ENCODE data around the gene GNG7. TPM values are rescaled to one million over a fixed set of nuclear protein-coding genes. Genes with fewer than 3 reads are reported as not detected.
A peak's percentile ranks its signal among the peaks of the same experiment; 100 is the strongest.

The GNG7 gene
- total RNA-seq, 2 experiments from 2014 or later, result 0.25 to 0.40 TPM

DNA sequence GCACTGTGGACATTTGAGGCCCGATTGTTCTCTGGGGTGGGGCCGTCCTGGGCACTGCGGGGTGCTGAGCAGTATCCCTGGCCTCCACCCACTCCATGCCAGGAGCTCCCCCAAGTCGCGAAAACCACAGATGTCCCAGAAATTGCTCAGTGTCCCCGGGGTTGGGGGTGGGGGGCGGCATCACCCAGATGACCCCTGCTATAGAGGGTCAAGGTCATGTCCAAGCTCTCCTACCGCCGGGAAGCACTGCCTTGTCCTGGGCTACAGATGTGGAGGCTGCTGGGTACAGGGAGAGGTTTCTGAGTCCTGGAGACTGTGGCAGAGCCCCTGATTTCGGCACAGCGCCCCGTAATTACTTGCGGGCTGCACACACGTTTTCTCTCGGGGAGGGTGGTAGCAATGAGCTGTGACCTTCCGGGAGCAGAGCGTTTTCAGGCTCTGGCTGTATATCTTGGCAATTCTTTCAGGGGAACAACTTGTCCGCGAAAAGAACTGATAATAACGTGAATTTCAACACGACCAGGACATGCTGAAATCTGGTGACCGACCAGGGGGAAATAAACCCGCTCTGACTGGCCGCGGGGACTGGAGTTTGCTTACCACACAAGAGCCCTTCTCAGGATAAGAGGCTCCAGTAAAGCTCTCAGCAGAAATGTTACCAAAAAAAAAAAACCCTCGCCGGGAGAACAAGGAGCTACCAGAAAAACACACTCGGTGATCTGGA lies 68.1 kb downstream of the GNG7 start:
- no peak for DNase-seq
- no peak overlapping the region for H3K4me3 Mint-ChIP-seq
- H3K9me3 Mint-ChIP-seq, result peaks cover 14% of the 10 kb centered on the region
- POLR2A ChIA-PET, result interaction anchor here (0.6 to 3.1 kb wide), 3 partner anchors 13 to 166 kb away, joined by 3 to 16 read pairs (median 3); no protein-coding TSS in a partner anchor
- H3K36me3 Mint-ChIP-seq (ENCODE audit: low read depth), result no peaks in the 10 kb centered on the region
- H3K4me1 Mint-ChIP-seq, result peaks cover 2% of the 10 kb centered on the region
- CTCF ChIA-PET, result interaction anchor here (0.6 to 1.2 kb wide), 2 partner anchors 52 to 397 kb away, joined by 3 to 4 read pairs; no protein-coding TSS in a partner anchor
- H3K27me3 Mint-ChIP-seq, result peaks cover 5% of the 10 kb centered on the region
- H3K27ac Mint-ChIP-seq, result no peak overlapping the region

DNA sequence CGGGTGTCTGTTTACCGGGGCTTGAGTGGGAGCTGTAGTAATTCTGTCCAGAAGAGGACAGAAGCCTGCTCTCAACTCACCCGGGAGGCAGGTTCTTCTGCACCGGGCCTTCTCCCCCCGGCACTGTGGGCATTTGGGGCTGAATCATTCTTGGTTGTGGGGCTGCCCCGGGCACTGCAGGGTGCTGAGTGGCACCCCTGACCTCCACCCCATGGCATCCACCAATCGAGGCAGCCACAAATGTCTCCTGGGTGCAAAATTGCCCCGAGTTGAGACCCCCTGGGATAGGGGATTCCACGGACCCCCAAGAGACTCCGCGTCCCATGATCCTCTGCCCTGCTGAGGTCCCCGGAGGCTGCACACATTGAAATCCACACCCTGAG lies 68.8 kb downstream of the GNG7 start:
- Mint-ChIP-seq H3K4me3 (no peak overlapping the region), H3K4me1 (peaks cover 2% of the 10 kb centered on the region), H3K36me3 (ENCODE audit: low read depth) (no peaks in the 10 kb centered on the region), H3K27ac (no peak overlapping the region), H3K9me3 (peaks cover 19% of the 10 kb centered on the region), H3K27me3 (peaks cover 1% of the 10 kb centered on the region)
- ChIA-PET POLR2A (interaction anchor here (0.6 to 1.6 kb wide), 2 partner anchors 15 to 165 kb away, joined by 3 read pairs; no protein-coding TSS in a partner anchor), CTCF (interaction anchor here (0.6 kb wide), 1 partner anchor 51 kb away, joined by 4 read pairs; no protein-coding TSS in a partner anchor)
- no peak for DNase-seq

DNA sequence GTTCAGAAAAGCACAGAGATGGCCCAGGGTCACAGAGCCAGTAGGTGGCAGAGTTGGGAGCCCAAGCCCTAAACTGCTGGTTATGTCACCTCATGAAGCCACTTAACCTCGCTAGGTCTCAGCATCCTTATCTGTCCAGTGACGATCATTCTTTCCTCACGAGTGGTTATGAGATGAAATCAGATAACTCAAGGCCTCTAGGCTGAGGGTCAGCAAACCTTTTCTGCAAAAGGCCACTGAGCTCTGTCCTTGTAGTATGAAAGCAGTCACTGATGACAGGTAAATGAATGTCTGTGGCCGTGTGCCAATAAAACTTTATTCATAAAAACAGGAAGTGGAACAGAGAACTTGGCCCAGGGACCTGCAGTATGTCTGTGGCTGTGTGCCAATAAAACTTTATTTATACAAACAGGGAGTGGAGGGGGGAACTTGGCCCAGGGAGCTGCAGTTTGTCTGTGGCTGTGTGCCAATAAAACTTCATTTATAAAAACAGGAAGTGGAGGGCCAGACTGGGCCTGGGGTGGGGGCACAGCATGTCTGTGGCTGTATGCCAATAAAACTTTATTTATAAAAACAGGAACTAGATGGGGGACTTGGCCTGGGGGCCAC lies 71.2 kb downstream of the GNG7 start:
- Mint-ChIP-seq H3K27ac (no peak overlapping the region), H3K27me3 (no peaks in the 10 kb centered on the region), H3K36me3 (ENCODE audit: low read depth) (no peaks in the 10 kb centered on the region), H3K4me3 (no peak overlapping the region), H3K9me3 (peaks cover 25% of the 10 kb centered on the region), H3K4me1 (peaks cover 16% of the 10 kb centered on the region)
- no peak for DNase-seq
- POLR2A ChIA-PET, result interaction anchor here (2.0 kb wide), 1 partner anchor 11 kb away, joined by 12 read pairs; no protein-coding TSS in a partner anchor
- CTCF ChIA-PET, result interaction anchor here (0.8 to 1.5 kb wide), 3 partner anchors 9 to 17 kb away, joined by 4 to 6 read pairs (median 4); no protein-coding TSS in a partner anchor

DNA sequence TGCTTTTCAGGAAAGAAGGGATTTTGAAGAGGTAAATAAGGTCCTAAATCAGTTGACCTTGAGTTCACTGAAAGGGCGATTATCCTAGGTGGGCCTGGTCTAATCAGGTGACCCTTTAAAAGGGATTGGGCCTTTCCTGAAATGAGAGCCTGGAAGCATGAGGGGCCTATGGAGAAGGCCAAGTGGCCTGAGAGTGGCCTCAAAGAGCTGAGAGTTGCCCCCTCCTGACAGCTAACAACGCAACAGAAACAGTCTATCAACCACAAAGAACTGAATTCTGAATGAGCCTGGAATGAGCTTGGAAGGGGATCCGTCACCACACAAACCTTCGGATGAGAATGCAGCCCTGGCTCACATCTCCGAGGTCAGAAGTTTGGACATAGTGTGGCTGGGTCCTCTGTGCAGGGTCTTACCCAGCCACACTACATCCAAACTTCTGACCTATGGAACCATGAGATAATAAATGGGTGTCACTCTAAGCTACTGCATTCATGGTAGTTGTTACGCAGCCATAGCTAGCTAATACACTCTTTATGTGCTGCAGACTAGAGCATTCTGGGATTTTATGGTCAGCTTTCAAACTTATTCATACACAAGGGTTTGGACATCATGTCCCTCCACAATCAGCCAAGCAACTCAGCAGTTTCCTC lies 72.0 kb downstream of the GNG7 start:
- CTCF ChIA-PET, result interaction anchor here (1.1 to 1.5 kb wide), 3 partner anchors 10 to 19 kb away, joined by 4 to 6 read pairs (median 4); no protein-coding TSS in a partner anchor
- POLR2A ChIA-PET, result interaction anchor here (0.9 to 2.0 kb wide), 2 partner anchors 10 to 154 kb away, joined by 3 to 12 read pairs; partner anchors contain the start of gene GADD45B
- Mint-ChIP-seq H3K27me3 (no peaks in the 10 kb centered on the region), H3K27ac (no peak overlapping the region), H3K4me1 (peaks cover 16% of the 10 kb centered on the region), H3K4me3 (no peak overlapping the region), H3K36me3 (ENCODE audit: low read depth) (no peaks in the 10 kb centered on the region), H3K9me3 (peaks cover 25% of the 10 kb centered on the region)
- no peak for DNase-seq

DNA sequence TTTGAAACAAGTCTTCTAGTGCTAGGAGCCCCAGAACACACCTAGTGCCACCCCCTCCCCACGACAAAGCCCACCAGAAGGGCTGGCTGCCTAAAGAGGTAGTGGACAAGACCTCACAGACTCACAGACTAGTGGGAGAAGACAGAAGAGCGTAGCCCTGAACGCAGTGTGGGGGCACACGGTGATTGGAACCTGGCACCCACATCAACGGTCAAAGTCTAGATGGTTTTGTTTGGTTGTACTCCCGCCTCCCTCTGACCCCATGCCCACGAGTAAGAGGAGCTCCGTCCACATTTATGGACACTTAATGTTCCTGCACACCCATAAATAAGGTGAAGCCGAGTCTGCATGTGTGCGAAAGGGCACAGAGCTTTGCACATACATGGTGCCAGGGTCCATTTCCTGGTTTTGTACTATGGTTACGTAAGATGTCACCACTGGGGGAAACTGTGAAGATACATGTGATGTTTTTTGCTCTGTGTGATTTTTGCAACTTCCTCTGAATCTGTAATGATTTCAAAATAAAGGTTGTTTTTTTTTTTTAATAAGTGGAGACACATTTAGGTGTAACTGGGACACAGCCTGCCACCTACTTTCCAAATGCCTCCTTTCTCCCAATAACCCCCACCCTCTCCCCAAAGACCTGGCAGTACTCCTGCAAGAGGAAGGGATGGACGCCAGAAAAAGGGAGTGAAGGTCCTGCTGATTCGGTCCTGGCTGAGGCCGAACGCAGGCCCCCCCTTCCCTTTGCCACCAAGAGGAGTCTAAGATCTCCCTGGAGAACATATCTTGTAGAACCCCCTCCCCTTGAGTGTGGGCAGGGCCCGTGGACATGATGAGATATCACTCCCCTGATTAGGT lies 72.8 kb downstream of the GNG7 start:
- CTCF ChIA-PET, result interaction anchor here (0.7 to 2.4 kb wide), 3 partner anchors 8 to 19 kb away, joined by 3 to 13 read pairs (median 4); no protein-coding TSS in a partner anchor
- no peaks in the 10 kb centered on the region for H3K36me3 Mint-ChIP-seq (ENCODE audit: low read depth)
- peaks cover 25% of the 10 kb centered on the region for H3K9me3 Mint-ChIP-seq
- peaks cover 19% of the 10 kb centered on the region for H3K4me1 Mint-ChIP-seq
- H3K27me3 Mint-ChIP-seq, result no peaks in the 10 kb centered on the region
- DNase-seq, result no peak
- H3K27ac Mint-ChIP-seq, result no peak overlapping the region
- POLR2A ChIA-PET, result interaction anchor here (0.9 to 2.0 kb wide), 2 partner anchors 9 to 153 kb away, joined by 3 to 12 read pairs; partner anchors contain the start of gene GADD45B
- H3K4me3 Mint-ChIP-seq, result no peak overlapping the region

DNA sequence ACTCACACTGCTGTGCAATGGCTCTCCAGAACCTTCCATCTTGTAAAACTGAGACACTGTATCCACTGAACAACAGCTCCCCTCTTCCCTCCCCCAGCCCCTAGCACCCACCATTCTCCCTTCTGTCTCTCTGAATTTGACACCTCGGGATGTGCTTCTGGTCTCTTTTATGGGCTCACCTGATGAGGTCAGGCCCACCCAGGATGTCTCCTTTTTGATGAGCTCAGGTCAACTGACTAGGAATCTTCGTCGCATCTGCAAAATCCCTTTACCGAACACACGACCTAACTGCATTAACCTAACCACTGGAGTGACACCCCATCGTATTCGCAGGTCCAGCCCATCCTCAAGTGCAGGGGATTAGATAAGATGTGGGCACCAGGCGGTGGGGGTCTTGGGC lies 73.9 kb downstream of the GNG7 start:
- CTCF ChIA-PET, result interaction anchor here (0.6 to 2.4 kb wide), 7 partner anchors 9 to 472 kb away, joined by 3 to 13 read pairs (median 3); no protein-coding TSS in a partner anchor
- H3K27ac Mint-ChIP-seq, result no peak overlapping the region
- peaks cover 21% of the 10 kb centered on the region for H3K4me1 Mint-ChIP-seq
- H3K36me3 Mint-ChIP-seq (ENCODE audit: low read depth), result no peaks in the 10 kb centered on the region
- H3K27me3 Mint-ChIP-seq, result no peaks in the 10 kb centered on the region
- no peak overlapping the region for H3K4me3 Mint-ChIP-seq
- H3K9me3 Mint-ChIP-seq, result peaks cover 25% of the 10 kb centered on the region
- DNase-seq, result no peak
- POLR2A ChIA-PET, result interaction anchor here (0.6 to 1.5 kb wide), 4 partner anchors 12 to 820 kb away, joined by 3 to 4 read pairs (median 3); no protein-coding TSS in a partner anchor

DNA sequence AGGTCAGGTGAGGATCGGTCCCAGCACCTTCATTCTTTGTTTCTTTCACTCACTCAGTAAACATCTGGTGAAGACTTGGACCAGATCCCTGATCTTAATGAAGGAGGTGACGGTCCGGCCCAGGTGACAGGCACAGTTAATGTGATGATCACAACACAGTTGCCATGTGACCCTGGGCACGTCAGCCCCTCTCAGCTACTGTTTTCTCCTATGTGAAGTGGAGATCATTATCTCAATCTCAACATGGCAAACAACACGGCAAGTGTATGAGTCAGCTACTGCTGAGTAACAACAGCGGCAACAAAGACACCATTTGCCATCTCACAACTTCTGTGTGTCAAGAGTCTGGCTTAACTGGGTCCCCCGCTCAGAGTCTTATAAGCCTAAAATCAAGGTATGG lies 74.6 kb downstream of the GNG7 start:
- ChIA-PET POLR2A (interaction anchor here (0.6 to 1.5 kb wide), 5 partner anchors 11 to 819 kb away, joined by 3 to 7 read pairs (median 3); partner anchors contain the start of gene GADD45B), CTCF (interaction anchor here (0.6 to 2.4 kb wide), 7 partner anchors 9 to 158 kb away, joined by 3 to 13 read pairs (median 4); no protein-coding TSS in a partner anchor)
- Mint-ChIP-seq H3K27me3 (no peaks in the 10 kb centered on the region), H3K9me3 (peaks cover 25% of the 10 kb centered on the region), H3K4me1 (peaks cover 21% of the 10 kb centered on the region), H3K36me3 (ENCODE audit: low read depth) (no peaks in the 10 kb centered on the region), H3K4me3 (no peak overlapping the region), H3K27ac (no peak overlapping the region)
- no peak for DNase-seq

DNA sequence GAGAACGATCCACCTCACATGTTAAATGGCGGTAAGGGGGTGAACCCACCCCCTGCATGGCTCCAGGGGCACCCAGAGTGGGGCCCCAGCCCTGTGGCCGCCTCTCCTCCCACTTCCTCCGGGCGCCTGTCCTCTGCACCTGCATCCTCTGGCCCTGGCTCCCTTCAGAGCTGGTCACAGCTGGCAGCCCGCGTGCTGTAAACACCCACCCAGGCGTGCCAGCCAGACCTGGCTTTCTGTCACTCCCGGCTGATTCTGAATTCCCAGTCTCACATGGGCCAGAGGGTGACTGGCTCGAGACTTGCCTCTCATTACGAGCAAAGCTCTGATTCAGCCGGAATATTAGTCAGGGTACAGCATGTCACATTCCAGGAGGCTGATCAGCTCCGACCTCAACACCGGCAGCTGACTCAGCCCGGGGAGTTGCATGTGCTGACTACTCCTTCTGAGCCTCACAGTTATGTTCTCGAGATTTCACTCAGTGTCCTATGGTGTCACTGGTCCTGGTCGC lies 75.1 kb downstream of the GNG7 start:
- peak; percentile 46 for DNase-seq
- peaks cover 21% of the 10 kb centered on the region for H3K4me1 Mint-ChIP-seq
- ChIA-PET POLR2A (interaction anchor here (1.4 to 1.5 kb wide), 2 partner anchors 13 to 151 kb away, joined by 4 to 7 read pairs; partner anchors contain the start of gene GADD45B), CTCF (interaction anchor here (1.1 to 2.4 kb wide), 4 partner anchors 8 to 154 kb away, joined by 3 to 13 read pairs (median 4); no protein-coding TSS in a partner anchor)
- no peaks in the 10 kb centered on the region for H3K27me3 Mint-ChIP-seq
- no peak overlapping the region for H3K4me3 Mint-ChIP-seq
- H3K9me3 Mint-ChIP-seq, result peaks cover 25% of the 10 kb centered on the region
- peak overlapping the region; percentile 64 for H3K27ac Mint-ChIP-seq
- no peaks in the 10 kb centered on the region for H3K36me3 Mint-ChIP-seq (ENCODE audit: low read depth)

DNA sequence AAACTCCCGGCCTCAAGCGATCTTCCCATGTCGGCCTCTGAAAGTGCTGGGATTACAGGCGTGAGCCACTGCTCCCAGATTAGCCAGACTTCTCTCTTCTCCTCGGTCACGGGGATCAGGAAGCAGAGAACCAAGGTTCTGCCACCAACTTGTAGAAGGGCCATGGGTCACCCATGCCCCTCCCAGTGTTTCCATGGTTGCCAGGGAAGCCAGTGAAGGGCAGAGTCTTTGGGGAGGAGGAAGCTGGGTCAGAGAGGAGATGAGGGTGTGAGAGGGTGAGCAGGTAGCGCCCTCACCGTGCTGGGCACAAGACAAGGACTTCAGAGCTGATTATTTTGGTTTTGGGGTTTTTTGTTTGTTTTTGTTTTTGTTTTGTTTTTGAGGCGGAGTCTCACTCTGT lies 77.1 kb downstream of the GNG7 start:
- Mint-ChIP-seq H3K27me3 (no peaks in the 10 kb centered on the region), H3K4me3 (no peak overlapping the region), H3K9me3 (peaks cover 20% of the 10 kb centered on the region), H3K4me1 (peaks cover 40% of the 10 kb centered on the region), H3K36me3 (ENCODE audit: low read depth) (no peaks in the 10 kb centered on the region), H3K27ac (no peak overlapping the region)
- ChIA-PET POLR2A (interaction anchor here (1.9 kb wide), 1 partner anchor 150 kb away, joined by 6 read pairs; the partner anchor contains the start of gene GADD45B), CTCF (interaction anchor here (2.0 to 2.6 kb wide), 2 partner anchors 11 to 14 kb away, joined by 5 to 10 read pairs; no protein-coding TSS in a partner anchor)
- DNase-seq, result no peak

DNA sequence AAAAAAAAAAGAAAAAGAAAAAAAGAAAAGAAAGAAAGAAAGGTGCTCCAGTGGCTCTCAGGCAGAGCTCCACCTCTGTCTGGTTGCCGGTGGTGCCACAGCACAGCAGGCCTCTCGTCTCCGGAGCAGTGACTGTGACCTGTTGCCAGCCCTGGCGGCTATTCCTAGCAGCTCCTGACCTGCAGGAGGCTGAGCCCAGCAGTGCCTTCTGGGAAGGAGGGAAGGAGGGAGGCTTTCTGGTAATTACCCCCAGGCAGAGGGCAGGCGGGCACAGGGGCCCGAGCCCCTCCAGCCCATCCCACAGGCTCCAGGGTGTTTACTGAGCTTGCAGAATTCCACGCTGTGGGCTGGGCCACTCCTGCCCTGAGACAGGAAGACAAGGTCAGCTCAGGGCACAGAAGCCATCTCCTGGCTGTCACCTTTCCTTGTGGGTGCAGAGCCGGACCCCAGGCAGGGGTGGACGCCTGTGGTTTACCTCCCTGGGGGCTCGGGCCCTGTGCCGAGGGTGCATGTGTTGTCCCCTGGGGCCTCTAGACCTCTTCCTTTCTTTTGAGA lies 77.9 kb downstream of the GNG7 start:
- Mint-ChIP-seq H3K27me3 (no peaks in the 10 kb centered on the region), H3K27ac (no peak overlapping the region), H3K4me1 (peaks cover 47% of the 10 kb centered on the region), H3K4me3 (no peak overlapping the region), H3K36me3 (ENCODE audit: low read depth) (no peaks in the 10 kb centered on the region), H3K9me3 (peaks cover 13% of the 10 kb centered on the region)
- ChIA-PET CTCF (interaction anchor here (2.0 to 2.6 kb wide), 2 partner anchors 12 to 13 kb away, joined by 5 to 10 read pairs; no protein-coding TSS in a partner anchor), POLR2A (no interaction called here)
- DNase-seq, result no peak

DNA sequence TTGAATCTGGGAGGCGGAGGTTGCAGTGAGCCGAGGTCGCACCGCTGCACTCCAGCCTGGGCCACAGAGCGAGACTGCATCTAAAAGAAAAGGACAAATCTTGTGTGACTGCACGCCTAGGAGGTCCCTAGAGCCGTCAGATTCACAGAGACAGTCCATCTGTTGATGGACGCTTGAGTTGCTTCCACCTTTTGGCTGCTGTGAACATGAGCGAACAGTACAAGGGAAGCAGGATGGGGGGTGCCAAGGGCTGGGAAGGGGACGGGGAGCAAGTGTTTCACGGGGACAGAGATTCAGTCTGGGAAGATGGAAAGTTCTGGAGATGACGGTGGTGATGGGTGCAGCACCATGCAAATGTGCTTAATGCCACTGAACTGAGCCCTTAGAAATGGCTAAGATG lies 78.7 kb downstream of the GNG7 start:
- DNase-seq, result no peak
- no peaks in the 10 kb centered on the region for H3K27me3 Mint-ChIP-seq
- peaks cover 7% of the 10 kb centered on the region for H3K9me3 Mint-ChIP-seq
- H3K36me3 Mint-ChIP-seq (ENCODE audit: low read depth), result no peaks in the 10 kb centered on the region
- POLR2A ChIA-PET, result interaction anchor here (10.6 kb wide), 1 partner anchor 145 kb away, joined by 220 read pairs; the partner anchor contains the start of gene GADD45B
- CTCF ChIA-PET, result no interaction called here
- no peak overlapping the region for H3K4me3 Mint-ChIP-seq
- H3K27ac Mint-ChIP-seq, result peak overlapping the region; percentile 56
- peaks cover 55% of the 10 kb centered on the region for H3K4me1 Mint-ChIP-seq
